GM18508 (cell line): ENCODE results near the gene ANKRD29.
"Not testable (repeated sequence)": the region's sequence is repeated elsewhere in the genome, so short reads cannot be mapped to it uniquely, and the experiment has no call there.

Experiments
- ATAC-seq: cut with Tn5 transposase; IDR thresholded peaks from one replicate; pipeline ENCODE4 v1.9.1; 2021; ENCODE audit warnings: moderate number of reproducible peaks; ENCODE audit not compliant: insufficient read depth, unreplicated experiment

Gene ANKRD29

GRCh38 chr18:23648456-23648855, 14.3 kb downstream of the ANKRD29 start:
- no peak for ATAC-seq

- ATAC-seq: no peak
Measured at GRCh38 chr18:23646282-23646681, 16.4 kb downstream of the ANKRD29 start.

DNA sequence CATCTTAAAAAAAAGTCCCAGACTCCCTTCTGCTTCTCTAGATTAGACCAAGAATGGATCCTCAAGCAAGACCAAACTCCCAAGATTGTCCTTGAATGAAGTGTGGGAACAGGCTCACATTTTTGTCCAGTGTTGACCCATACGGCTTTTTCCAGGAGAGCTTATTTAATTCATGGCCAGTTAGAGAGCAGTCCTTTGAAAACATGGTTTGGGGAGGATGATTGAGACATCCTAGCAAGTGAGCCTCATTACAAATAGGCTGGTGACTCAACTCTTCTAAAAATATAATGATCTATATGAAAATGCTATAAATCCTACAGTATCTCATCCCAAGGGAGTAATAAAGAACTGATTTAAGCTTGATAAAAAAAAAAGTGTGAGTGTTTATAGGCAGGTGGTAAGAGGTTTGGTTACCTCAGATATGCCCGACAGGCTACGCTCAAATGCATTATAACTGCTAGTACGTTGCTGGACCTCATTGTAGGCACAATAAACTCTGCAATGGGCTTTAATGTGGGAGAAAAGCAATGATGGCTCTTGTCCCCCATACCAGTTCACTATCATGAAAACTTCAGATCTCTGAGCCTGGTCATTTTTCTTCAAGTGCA, 17.0 kb downstream of the ANKRD29 start:
- ATAC-seq: no peak

DNA sequence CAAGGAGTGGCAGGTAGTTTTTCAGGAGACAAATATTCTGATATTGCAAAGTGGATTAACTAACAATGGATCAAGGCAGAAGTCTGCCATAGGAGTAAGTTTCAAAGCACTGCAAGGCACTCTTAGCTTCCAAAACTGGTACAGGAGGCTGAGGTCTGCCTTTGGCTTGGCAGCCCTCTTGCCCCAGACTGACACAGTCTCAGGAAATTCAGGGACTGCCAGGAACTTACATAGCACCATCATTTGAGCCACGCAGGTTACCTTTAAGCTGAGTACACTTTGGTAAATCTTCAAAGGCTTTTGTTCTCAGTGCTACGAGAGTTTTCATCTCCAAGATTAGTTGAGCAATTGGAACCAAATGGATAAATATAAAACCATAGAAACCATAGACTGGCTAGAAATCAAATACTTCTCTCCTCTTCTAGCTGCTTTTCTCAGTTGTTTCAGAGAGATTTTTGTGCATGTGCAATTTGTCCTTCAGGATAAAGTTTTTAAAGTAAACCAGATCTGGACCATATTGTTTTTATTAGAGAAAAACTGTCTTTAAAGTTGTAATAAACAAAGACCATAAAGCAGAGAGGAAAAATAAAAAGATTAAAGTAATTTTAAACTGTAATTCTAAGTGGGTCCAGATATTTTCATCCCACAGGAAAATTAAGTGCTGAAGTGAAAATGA, 18.8 kb downstream of the ANKRD29 start:
- ATAC-seq: no peak

- ATAC-seq: no peak
Measured at GRCh38 chr18:23641937-23642666, 20.6 kb downstream of the ANKRD29 start.

DNA sequence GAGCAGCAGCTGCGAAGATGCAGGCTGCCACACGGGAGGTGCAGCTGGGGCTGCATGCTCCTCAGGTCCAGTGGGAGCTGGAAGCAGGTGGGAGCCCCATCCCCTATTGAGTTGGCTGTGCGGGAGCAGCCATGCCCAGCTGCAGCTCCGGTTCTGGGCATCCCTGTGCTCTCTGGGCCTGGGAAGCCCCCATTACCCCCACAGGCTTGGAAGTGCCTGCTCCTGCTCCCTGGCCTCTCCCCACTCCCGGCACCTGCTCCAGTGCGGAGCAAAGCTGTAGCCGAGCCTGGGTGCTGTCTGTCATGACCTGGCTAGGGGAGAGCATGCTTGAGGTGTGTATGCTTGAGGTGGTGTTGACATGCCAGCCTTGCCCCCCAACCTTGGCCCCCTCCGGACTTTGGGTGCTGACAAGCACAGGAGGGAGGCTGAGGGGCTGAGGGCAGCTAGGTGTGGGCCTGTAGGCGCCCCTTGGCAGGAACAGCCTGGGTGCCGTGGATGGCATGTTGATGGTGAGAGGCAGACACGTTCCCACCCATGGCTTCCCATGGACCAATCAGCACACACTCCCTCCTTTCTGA, 21.5 kb downstream of the ANKRD29 start:
- no peak for ATAC-seq

- ATAC-seq: no peak
Measured at GRCh38 chr18:23640052-23640451, 22.7 kb downstream of the ANKRD29 start.

DNA sequence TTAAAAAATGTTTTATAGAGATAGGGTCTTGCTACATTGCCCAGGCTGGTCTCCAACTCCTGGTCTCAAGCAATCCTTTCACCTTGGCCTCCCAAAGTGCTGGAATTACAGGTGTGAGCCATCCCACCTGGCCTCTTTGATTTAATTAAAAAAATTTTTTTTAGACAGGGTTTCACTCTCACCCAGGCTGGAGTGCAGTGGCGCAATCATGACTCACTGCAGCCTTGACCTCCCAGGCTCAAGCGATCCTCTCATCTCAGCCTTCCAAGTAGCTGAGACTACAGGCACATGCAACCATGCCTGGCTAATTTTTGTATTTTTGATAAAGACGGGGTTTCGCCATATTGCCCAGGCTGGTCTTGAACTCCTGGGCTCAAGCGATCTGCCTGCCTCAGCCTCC, 26.3 kb downstream of the ANKRD29 start:
- ATAC-seq: not testable (repeated sequence)

- ATAC-seq: no peak
Measured at GRCh38 chr18:23636071-23636399, 26.7 kb downstream of the ANKRD29 start.

DNA sequence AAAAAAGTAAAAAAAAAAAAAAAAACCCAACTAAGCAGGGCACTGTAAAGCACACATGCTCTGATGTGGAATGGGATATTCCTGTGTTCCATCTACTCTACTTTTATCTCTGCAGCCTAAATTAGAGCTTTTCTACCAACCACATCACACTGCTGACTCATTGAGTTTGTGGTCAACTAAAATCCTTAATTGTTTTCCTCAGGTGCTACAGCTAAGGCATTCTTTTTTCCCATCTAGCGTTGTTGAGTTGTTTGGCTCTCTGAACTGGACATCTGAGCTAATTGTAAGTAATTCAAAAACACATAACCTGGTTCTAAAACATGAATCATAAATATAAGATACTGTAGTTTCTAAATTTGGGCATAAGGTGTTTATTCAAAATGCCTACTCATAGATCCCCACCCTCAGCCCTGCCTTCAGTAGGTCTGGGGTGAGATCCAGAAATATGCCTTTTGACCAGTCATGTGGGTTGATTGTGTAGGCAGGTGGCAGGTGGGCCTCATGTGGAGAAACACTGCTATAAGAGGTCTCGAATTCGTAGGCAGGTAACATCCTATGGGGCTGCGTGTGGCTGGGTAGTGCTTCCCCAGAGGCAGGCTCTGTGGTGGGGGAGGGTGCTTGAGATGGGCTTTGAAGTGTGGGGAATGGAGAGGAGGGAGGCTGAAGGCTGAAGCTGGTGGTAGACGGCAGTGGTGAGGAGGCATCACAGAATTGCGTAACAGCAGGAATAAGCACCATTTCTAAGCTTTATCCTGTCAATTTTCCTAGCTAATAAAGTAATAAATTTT, 27.2 kb downstream of the ANKRD29 start:
- ATAC-seq: no peak

GRCh38 chr18:23634692-23635091, 28.0 kb downstream of the ANKRD29 start:
- ATAC-seq: no peak

- no peak for ATAC-seq
Measured at GRCh38 chr18:23632615-23633014, 30.1 kb downstream of the ANKRD29 start.

GRCh38 chr18:23631746-23632145, 31.0 kb downstream of the ANKRD29 start:
- ATAC-seq: no peak

- ATAC-seq: no peak
Measured at GRCh38 chr18:23631312-23631711, 31.4 kb downstream of the ANKRD29 start.

- ATAC-seq: peak; percentile 90
Measured at GRCh38 chr18:23629444-23629946, 33.2 kb downstream of the ANKRD29 start.

GRCh38 chr18:23627970-23628369, 34.7 kb downstream of the ANKRD29 start:
- no peak for ATAC-seq

DNA sequence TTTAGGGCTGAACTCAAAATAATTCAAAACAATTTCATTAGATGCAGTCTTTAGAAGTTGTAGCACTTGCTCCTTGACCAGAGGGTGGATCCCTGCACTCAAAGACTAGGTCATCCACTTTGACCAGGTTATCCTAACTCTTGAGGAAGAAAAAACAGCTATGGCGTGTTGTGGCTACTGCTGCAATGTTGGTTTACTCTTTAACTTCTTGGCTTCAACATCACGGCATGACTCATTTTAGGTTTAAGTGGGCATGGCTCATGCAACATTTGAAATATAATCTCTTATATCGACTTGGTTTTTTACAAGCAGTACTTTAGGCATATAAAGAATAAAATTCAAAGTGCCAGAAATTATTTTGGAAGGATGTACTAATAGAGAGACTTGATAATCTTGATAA, 35.4 kb downstream of the ANKRD29 start:
- ATAC-seq: no peak

DNA sequence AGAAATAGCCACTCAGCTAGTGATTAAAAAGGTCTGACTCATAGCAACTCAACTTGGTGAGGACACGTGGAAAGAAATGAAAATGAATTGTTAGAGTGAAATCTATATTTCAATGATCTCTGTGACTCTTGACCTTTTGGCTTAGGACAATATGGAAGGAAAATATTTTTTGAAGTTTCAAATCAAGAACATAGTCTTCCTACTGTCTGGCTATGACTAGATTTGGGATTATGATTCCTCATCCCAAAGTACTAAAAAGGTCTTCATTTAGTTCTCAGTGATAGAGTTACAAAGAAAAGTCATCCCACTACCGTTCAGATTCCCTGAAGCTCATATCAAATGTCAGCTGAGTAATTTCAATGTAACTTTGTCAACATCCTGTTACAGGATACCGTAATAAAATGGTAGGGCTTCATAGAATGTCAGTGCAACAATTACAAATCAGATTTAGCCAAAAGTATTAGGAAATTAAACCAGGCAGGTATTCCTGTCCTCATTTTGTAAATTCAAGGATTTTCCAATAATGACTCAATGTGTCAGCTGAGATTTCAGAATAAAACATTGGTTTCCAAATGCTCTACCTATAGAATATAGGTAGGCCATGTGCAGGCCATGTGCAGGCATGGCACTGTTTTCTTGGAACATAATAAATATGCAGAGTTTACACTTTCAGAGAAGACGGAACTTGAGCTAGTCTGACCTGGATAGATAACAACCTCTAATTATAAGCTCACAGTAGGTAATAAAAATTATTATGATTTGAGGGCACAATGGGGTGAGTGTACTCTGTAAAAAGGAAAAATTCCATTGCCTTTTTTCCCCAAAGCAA, 36.0 kb downstream of the ANKRD29 start:
- no peak for ATAC-seq

DNA sequence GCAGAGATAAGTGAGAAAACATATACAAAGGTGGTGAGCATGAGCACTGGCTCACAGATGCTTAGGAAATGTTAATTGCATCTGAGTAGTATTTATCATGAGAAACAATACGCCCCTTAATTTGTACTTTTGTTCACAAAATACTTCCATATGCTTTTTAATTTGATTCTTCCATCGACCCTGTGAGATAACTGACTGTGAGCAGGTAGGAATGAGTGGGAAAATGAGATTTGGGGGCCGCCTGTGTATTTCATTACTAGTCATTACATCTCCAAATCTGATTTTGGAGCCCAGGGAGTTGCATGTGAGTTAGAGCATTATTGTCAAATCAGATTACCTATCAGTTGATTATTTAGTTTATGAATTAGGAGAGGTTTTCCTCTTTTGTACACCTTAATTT, 39.7 kb downstream of the ANKRD29 start:
- no peak for ATAC-seq
